BLaER1 treated with 17β-estradiol and CSF1 and Interleukin-3, amounts not matched to agents 10 nM and 100 nM (cell line): ENCODE data around the gene CCDC127.

ENCODE experiments used
- H3K27ac ChIP-seq, 11 experiments: shearing (Covaris generic); formaldehyde crosslinking; 2 replicates each; pipeline ENCODE4 v1.8.1; 2022
- H3K27me3 ChIP-seq, 11 experiments: shearing (Covaris generic); formaldehyde crosslinking; 2 replicates each; pipeline ENCODE4 v1.8.1; 2022
- H3K36me3 ChIP-seq, 11 experiments: shearing (Covaris generic); formaldehyde crosslinking; 2 replicates each; pipeline ENCODE4 v1.8.1; 2022
- H3K4me1 ChIP-seq, 10 experiments: shearing (Covaris generic); formaldehyde crosslinking; 2 replicates each; pipeline ENCODE4 v1.8.1; 2022
- H3K4me2 ChIP-seq, 11 experiments: shearing (Covaris generic); formaldehyde crosslinking; 2 replicates each; pipeline ENCODE4 v1.8.1; 2022
- H3K4me3 ChIP-seq, 10 experiments: shearing (Covaris generic); formaldehyde crosslinking; 2 replicates each; pipeline ENCODE4 v1.8.1; 2022
- H3K9ac ChIP-seq, 11 experiments: shearing (Covaris generic); formaldehyde crosslinking; 2 replicates each; pipeline ENCODE4 v1.8.1; 2022
- H3K9me3 ChIP-seq, 11 experiments: shearing (Covaris generic); formaldehyde crosslinking; replicated peaks in 1 of 11; 2 replicates each; pipeline ENCODE4 v1.8.1; 2022
- H4K20me1 ChIP-seq, 11 experiments: shearing (Covaris generic); formaldehyde crosslinking; 2 replicates each; pipeline ENCODE4 v1.8.1; 2022
- Cebpa-rat ChIP-seq, 11 experiments: shearing (Covaris generic); IDR thresholded peaks; 2 replicates each; pipeline ENCODE4 v1.8.1; 2022

The CCDC127 gene

GRCh38 chr5:194603-195209, 23.2 kb downstream of the CCDC127 start:
- H3K4me1 ChIP-seq: peaks cover 31 to 82% (median 71%) of the 10 kb centered on the region in 10 experiments
- TF ChIP-seq Cebpa-rat (IDR thresholded peaks at IDR 0.05): no peak
- H3K36me3 ChIP-seq: peaks cover 0 to 42% (median 5%) of the 10 kb centered on the region in 11 experiments; a peak in 11 of 22 replicates
- H3K4me2 ChIP-seq: peak overlapping the region in 7 of 11 experiments; percentile 20 to 100 (median 90); a peak in 13 of 22 replicates
- H3K9me3 ChIP-seq: peaks cover 0 to 6% (median 0%) of the 10 kb centered on the region in 11 experiments; a peak in 1 of 22 replicates
- H3K4me3 ChIP-seq: peak overlapping the region in 2 of 10 experiments; percentile 73 to 75; a peak in 3 of 20 replicates
- H3K9ac ChIP-seq: peak overlapping the region in 4 of 11 experiments; percentile 17 to 83 (median 80); a peak in 5 of 22 replicates
- peak overlapping the region in 4 of 11 experiments; percentile 4 to 85 (median 50); a peak in 4 of 22 replicates for H3K27ac ChIP-seq
- peaks cover 0 to 41% (median 0%) of the 10 kb centered on the region in 11 experiments; a peak in 11 of 22 replicates for H3K27me3 ChIP-seq
- peaks cover 0 to 42% (median 2%) of the 10 kb centered on the region in 11 experiments; a peak in 10 of 22 replicates for H4K20me1 ChIP-seq

GRCh38 chr5:194102-194501, 23.9 kb downstream of the CCDC127 start:
- peak overlapping the region in 9 of 11 experiments; percentile 82 to 100 (median 95); a peak in 16 of 22 replicates for H3K4me2 ChIP-seq
- H3K4me3 ChIP-seq: peak overlapping the region in 4 of 10 experiments; percentile 50 to 75 (median 68); a peak in 7 of 20 replicates

GRCh38 chr5:192970-193831, 24.8 kb downstream of the CCDC127 start:
- peak overlapping the region; percentile 65 to 100 (median 90) for H3K4me2 ChIP-seq
- peaks cover 40 to 83% (median 79%) of the 10 kb centered on the region in 10 experiments for H3K4me1 ChIP-seq
- peaks cover 0 to 50% (median 0%) of the 10 kb centered on the region in 11 experiments; a peak in 11 of 22 replicates for H3K27me3 ChIP-seq
- H3K36me3 ChIP-seq: peaks cover 0 to 33% (median 2%) of the 10 kb centered on the region in 11 experiments; a peak in 10 of 22 replicates
- H3K4me3 ChIP-seq: peak overlapping the region in 6 of 10 experiments; percentile 35 to 75 (median 58); a peak in 11 of 20 replicates
- peaks cover 0 to 36% (median 0%) of the 10 kb centered on the region in 11 experiments; a peak in 6 of 22 replicates for H4K20me1 ChIP-seq
- peaks cover 0 to 6% (median 0%) of the 10 kb centered on the region in 11 experiments; a peak in 1 of 22 replicates for H3K9me3 ChIP-seq
- no peak for TF ChIP-seq Cebpa-rat (IDR thresholded peaks at IDR 0.05)
- peak overlapping the region in 6 of 11 experiments; percentile 57 to 85 (median 76); a peak in 14 of 22 replicates for H3K27ac ChIP-seq
- peak overlapping the region in 6 of 11 experiments; percentile 40 to 83 (median 76); a peak in 12 of 22 replicates for H3K9ac ChIP-seq

More at GRCh38 chr5:194102-194501, 23.9 kb downstream of the CCDC127 start:
- Histone ChIP-seq H3K4me1 (peaks cover 31 to 83% (median 72%) of the 10 kb centered on the region in 10 experiments), H3K27ac (peak overlapping the region in 5 of 11 experiments; percentile 57 to 85 (median 81); a peak in 6 of 22 replicates), H3K27me3 (peaks cover 0 to 47% (median 0%) of the 10 kb centered on the region in 11 experiments; a peak in 11 of 22 replicates), H3K36me3 (peaks cover 0 to 42% (median 5%) of the 10 kb centered on the region in 11 experiments; a peak in 11 of 22 replicates), H4K20me1 (peaks cover 0 to 39% (median 0%) of the 10 kb centered on the region in 11 experiments; a peak in 6 of 22 replicates), H3K9ac (peak overlapping the region in 5 of 11 experiments; percentile 29 to 83 (median 79); a peak in 9 of 22 replicates), H3K9me3 (peaks cover 0 to 6% (median 0%) of the 10 kb centered on the region in 11 experiments; a peak in 1 of 22 replicates)
- no peak for TF ChIP-seq Cebpa-rat (IDR thresholded peaks at IDR 0.05)

- H4K20me1 ChIP-seq: peaks cover 0 to 39% (median 0%) of the 10 kb centered on the region in 11 experiments; a peak in 6 of 22 replicates
- peak overlapping the region in 7 of 11 experiments; percentile 36 to 85 (median 71); a peak in 14 of 22 replicates for H3K27ac ChIP-seq
- peak overlapping the region; percentile 65 to 100 (median 90) for H3K4me2 ChIP-seq
- H3K36me3 ChIP-seq: peaks cover 0 to 31% (median 0%) of the 10 kb centered on the region in 11 experiments; a peak in 9 of 22 replicates
- peaks cover 0 to 55% (median 0%) of the 10 kb centered on the region in 11 experiments; a peak in 11 of 22 replicates for H3K27me3 ChIP-seq
- peaks cover 45 to 87% (median 84%) of the 10 kb centered on the region in 10 experiments for H3K4me1 ChIP-seq
- peak overlapping the region in 6 of 11 experiments; percentile 40 to 83 (median 76); a peak in 11 of 22 replicates for H3K9ac ChIP-seq
- H3K9me3 ChIP-seq: peaks cover 0 to 6% (median 0%) of the 10 kb centered on the region in 11 experiments; a peak in 1 of 22 replicates
- no peak for TF ChIP-seq Cebpa-rat (IDR thresholded peaks at IDR 0.05)
- H3K4me3 ChIP-seq: peak overlapping the region in 6 of 10 experiments; percentile 35 to 75 (median 58); a peak in 11 of 20 replicates
These were observed 25.3 kb downstream of the CCDC127 start for GRCh38 chr5:192691-192969.

GRCh38 chr5:191949-192690, 25.8 kb downstream of the CCDC127 start:
- H3K9me3 ChIP-seq: peaks cover 0 to 6% (median 0%) of the 10 kb centered on the region in 11 experiments; a peak in 1 of 22 replicates
- peaks cover 0 to 57% (median 0%) of the 10 kb centered on the region in 11 experiments; a peak in 11 of 22 replicates for H3K27me3 ChIP-seq
- H3K27ac ChIP-seq: peak overlapping the region in 7 of 11 experiments; percentile 36 to 85 (median 71); a peak in 13 of 22 replicates
- H4K20me1 ChIP-seq: peaks cover 0 to 42% (median 0%) of the 10 kb centered on the region in 11 experiments; a peak in 6 of 22 replicates
- no peak for TF ChIP-seq Cebpa-rat (IDR thresholded peaks at IDR 0.05)
- H3K9ac ChIP-seq: peak overlapping the region in 6 of 11 experiments; percentile 40 to 83 (median 76); a peak in 12 of 22 replicates
- peak overlapping the region; percentile 21 to 75 (median 52); a peak in 19 of 20 replicates for H3K4me3 ChIP-seq
- peak overlapping the region; percentile 65 to 100 (median 90) for H3K4me2 ChIP-seq
- H3K4me1 ChIP-seq: peaks cover 45 to 92% (median 89%) of the 10 kb centered on the region in 10 experiments
- H3K36me3 ChIP-seq: peaks cover 0 to 28% (median 0%) of the 10 kb centered on the region in 11 experiments; a peak in 9 of 22 replicates

- Histone ChIP-seq H3K4me2 (peak within 1 kb of the TSS; percentile 65 to 100 (median 90)), H3K4me3 (peak within 1 kb of the TSS; percentile 21 to 75 (median 52)), H4K20me1 (peaks cover 0 to 42% (median 0%) of the 10 kb centered on the region in 11 experiments; a peak in 6 of 22 replicates), H3K36me3 (peaks cover 0 to 27% (median 0%) of the 10 kb centered on the region in 11 experiments; a peak in 9 of 22 replicates), H3K27ac (peak within 1 kb of the TSS in 7 of 11 experiments; percentile 36 to 85 (median 71); a peak in 14 of 22 replicates), H3K4me1 (peaks cover 50 to 100% (median 97%) of the 10 kb centered on the region in 10 experiments), H3K9me3 (peaks cover 0 to 6% (median 0%) of the 10 kb centered on the region in 11 experiments; a peak in 1 of 22 replicates), H3K9ac (peak within 1 kb of the TSS in 8 of 11 experiments; percentile 20 to 83 (median 65); a peak in 16 of 22 replicates), H3K27me3 (peaks cover 0 to 64% (median 0%) of the 10 kb centered on the region in 11 experiments; a peak in 11 of 22 replicates)
- no peak for TF ChIP-seq Cebpa-rat (IDR thresholded peaks at IDR 0.05)
These were observed 26.7 kb downstream of the CCDC127 start, which contains the start of gene LRRC14B for GRCh38 chr5:191036-191948. Gene LRRC14B, plus strand, starts transcription at chr5:191495. Its CDS starts 44 bp downstream, at chr5:191539.
